ENCODE results near the gene ANGEL2.
"Not testable (repeated sequence)": the region's sequence is repeated elsewhere in the genome, so short reads cannot be mapped to it uniquely, and the experiment has no call there.

Gene ANGEL2

DNA sequence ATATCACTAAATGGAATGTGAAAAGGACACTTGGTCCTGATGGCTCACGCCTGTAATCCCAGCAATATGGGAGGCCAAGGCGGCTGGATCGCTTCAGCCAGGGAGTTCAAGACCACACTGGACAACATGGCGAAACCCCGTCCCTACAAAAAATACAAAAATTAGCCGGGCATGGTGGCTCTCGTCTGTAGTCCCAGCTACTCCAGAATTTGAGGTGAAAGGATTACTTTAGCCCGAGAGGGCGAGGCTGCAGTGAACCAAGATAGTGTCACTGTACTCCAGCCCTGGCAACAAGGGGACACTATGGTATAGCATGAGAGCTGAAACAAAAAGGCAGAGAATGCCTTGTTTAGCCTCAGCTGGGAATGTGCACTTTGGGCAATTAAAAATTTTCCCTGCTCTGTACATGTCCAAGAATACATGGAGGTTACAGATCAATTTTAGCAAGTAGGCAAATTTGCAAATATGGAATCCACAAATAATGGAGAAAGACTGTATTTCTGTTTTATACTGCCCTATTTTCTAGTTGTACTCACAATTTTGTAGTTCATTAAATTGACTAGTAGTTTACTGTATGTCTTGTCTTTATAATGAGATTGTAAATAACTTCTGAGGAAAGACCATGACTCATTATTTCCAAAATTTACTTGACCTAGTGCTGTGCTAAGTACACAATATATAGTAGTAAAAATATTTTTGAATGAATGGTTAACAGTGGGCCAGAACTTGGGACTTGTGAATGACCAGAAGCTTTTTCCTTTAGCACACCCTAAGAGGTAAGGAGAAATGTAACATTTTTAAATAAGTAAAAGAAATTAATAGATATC is 2.0 kb upstream of the ANGEL2 start:
- no peak for DNase-seq

GRCh38 chr1:213014642-213015041 is 1.0 kb downstream of the ANGEL2 start:
- DNase-seq = peak; percentile 10

DNA sequence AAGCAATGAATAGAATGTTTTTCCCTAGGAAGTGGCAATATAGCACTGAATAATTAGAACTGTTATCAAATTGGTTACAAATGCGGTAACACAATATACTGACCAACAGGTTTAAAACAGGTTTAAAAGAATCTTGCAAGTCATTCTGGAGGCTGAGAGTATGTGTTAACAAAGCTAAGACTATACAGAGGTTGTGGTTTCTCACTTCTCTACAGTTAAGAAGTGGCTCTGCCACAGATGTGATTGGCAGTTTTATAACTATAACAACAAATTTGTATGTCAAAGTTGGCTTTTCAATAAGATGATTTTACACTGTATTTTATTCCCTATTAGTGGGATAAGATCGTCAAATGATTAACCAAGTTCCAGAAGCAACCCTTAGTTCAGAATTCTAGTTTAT is 7.1 kb downstream of the ANGEL2 start:
- DNase-seq = no peak

DNA sequence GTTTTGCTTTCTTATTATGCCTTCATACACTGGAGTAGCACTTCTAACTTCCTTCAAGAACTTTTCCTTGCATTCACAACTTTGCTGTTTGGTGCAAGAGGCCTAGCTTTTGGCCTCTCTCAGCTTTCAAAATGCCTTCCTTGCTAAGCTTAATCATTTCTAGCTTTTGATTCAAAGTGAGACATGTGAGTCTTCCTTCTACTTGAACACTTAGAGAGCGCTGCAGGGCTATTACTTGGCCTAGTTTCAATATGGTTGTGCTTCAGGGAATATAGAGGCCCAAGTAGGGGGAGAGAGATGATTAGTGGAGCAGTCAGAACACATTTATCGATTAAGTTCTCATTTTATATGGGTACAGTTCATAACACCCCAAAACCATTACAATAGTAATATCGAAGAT is 12.4 kb downstream of the ANGEL2 start:
- no peak for DNase-seq

DNA sequence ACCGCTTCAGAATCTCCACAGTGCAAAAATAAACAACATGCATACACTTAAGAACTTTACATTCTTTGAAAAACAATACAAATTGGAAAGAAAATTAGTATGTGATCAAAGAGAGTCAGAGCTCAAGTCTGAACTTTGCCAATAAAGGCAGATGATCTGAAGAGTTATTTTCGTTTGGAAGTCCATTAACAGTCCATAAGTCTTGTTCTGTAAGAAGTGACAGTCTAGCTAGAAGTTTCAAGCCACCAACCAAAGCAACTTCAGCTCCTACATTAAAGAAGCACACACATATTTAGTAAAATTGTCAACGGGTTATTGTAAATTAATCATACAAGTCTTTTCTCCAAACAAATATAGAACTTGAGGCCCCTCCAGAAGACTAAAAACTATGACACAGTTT is 20.7 kb downstream of the ANGEL2 start:
- no peak for DNase-seq

- not testable (repeated sequence) for DNase-seq
These were observed 21.7 kb downstream of the ANGEL2 start for GRCh38 chr1:212993960-212994359.

DNA sequence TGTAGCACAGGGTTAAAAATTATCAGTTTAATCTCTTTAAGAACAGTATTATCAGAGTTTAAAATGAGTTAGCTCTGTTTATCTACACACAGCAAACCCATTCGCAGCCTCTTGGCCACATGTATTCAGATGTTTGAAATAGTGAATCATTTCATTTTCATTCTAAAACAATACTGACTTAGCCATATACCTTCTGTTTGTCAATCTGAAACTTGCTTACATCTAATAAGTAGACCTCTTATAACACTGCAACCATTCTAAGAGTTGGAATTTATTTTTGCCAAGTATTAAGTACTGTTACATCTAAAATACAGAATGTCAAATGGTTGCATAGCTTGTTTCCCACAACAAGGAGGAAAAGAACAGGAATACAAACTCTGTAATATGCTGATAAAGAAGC is 25.4 kb downstream of the ANGEL2 start:
- no peak for DNase-seq

GRCh38 chr1:212987702-212988322 is 27.9 kb downstream of the ANGEL2 start:
- DNase-seq = peak; percentile 34

GRCh38 chr1:212986551-212986950 is 29.1 kb downstream of the ANGEL2 start:
- no peak for DNase-seq

GRCh38 chr1:212984522-212985291 is 31.0 kb downstream of the ANGEL2 start:
- no peak for DNase-seq

DNA sequence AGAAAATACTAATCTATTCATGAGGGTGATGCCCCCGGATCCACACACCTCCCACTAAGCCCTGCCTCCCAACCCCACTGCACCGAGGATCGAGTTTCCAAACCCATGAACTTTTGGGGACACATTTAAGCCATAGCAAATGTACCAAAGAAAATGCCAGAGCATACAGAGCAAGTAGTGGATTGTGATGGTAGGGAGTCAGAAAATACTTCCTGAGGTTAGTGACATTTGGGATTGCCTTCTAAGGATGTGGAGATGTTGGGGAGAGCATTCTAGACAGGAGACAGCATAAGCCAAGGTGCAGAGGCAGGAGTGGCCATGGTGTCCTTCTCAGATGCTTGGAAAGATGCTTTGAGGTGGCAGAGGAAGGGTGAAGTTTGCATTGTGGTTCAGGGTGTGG is 32.2 kb downstream of the ANGEL2 start:
- DNase-seq = no peak

- no peak for DNase-seq
These were observed 33.1 kb downstream of the ANGEL2 start for GRCh38 chr1:212982430-212983152.

- no peak for DNase-seq
These were observed 33.9 kb downstream of the ANGEL2 start for GRCh38 chr1:212981571-212982328.

GRCh38 chr1:212981025-212981495 is 34.6 kb downstream of the ANGEL2 start:
- no peak for DNase-seq

DNA sequence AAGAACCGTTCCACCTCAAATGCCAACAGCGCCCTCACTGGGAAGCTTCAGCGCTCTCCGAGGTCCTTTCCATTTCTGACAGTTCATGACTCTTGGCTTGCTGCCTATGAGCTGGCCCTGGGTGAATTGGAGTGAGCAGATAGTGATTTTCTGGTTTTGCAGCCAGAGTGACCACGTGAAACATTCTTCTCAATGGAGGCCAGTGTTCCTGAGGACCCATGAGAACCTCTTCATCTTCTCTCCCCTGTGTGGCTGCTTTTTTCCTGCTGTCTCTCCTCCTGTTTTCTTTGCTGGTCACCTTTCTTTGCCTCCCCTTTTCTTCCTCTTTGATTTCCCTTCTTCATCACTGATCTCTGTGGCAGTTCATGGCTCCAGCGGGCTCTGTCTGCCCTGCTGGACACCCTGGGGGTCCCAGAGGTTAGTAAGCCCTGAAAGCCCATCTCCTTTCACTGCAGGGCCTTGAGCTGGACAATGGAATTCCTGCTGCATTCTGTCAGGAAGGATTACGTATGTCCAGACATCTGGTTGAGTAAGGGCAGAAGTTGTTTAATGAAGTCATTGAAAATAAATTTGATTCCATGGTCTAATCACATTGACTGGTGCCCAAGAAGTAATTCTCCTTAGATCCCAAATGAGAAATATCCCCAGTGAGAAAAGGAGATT is 35.4 kb downstream of the ANGEL2 start:
- peak; percentile 41 for DNase-seq

DNA sequence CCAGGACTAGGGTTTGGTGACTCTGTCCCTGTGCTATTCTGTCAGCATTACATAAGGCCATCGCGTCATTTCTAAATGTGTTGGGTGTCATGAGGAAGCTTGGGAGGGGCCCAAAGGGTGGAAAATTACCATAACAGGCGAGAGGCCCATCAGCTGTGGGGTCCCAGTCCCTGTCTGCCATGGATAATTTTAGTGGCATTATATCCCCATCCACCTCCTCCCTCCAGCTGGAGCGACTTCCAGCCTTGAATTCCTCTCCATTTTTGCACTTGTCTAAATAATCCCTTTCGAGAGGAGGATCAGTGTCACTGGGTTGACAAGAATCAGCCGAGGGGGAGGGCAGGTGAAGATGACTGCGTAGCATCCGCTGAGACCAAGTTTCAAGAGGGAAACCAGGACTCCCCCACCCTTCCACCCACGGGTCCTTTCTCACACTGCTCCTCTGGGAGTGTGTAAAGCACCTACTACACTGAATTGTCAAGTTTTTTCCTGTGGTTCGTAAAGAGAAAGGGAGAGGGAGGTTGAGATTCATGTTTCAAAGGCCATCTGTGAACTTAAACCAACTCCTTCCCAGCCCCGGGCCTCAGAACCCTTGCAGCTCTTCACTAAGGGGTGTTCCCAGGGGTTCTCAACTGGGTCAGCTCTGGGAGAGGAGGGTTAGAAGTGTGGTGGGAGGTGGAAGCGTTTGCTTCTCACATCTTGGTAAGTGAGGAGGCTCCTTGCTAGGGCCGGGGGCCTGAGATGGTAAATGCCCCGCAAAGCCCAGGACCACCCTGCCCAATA is 36.1 kb downstream of the ANGEL2 start:
- DNase-seq = no peak

GRCh38 chr1:212977781-212978645 is 37.7 kb downstream of the ANGEL2 start:
- no peak for DNase-seq

- no peak for DNase-seq
These were observed 39.1 kb downstream of the ANGEL2 start for GRCh38 chr1:212976586-212976985.

- peak; percentile 59 for DNase-seq
These were observed 40.4 kb downstream of the ANGEL2 start for GRCh38 chr1:212975111-212975918.
